Hematopoietic multipotent progenitor cell treated with erythropoietin and hydrocortisone succinate and interleukin-3 and kit ligand, for 6 days (in vitro differentiated cells): Measurements from ENCODE around the gene COA3.

Experiments
- DNase-seq: peaks from one replicate; pipeline ENCODE4 v3.0.0-alpha.2; 2015

Gene COA3

DNA sequence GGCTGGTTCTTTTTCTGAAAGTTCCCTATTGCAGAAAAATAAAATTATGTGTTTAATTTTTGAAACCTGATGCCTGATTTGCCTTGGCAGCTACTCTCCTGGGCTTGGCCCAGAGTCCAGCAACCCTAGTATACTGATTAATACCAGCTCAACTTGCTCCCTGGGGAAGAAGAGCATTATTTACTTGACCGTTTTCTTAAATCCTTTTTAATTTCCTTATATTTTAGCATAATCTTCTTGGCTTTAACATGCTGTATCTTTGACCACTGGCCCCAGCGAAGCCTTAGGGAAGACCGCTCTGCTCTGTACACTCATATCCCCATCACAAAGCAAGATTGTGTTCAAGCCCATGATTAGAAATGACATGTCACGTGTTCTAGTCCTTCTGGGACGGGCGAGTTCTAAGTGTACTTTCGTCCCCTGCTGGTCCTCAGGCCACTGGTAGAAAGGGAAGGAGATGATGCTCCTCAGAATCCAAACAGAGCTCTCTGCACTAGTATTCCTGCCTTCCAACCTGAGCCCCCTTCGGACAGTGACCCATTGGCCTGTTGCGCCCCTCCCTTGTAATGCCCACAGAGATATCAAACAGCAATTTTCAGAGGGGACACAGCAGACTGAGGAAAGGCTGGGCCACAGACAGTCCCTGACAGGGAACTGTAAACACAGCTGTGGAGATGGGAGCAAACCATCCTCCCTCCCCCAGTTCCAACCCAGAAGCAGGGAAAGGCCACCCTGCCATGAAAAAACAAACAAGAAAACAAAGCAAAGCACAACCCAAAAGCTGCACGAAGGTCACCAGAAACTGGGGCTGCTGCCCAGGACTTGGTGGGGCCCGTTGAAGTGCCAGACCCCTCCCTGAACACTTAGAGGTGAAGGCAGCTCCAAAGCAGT, 49.4 kb downstream of the COA3 start:
- DNase-seq = no peak

DNA sequence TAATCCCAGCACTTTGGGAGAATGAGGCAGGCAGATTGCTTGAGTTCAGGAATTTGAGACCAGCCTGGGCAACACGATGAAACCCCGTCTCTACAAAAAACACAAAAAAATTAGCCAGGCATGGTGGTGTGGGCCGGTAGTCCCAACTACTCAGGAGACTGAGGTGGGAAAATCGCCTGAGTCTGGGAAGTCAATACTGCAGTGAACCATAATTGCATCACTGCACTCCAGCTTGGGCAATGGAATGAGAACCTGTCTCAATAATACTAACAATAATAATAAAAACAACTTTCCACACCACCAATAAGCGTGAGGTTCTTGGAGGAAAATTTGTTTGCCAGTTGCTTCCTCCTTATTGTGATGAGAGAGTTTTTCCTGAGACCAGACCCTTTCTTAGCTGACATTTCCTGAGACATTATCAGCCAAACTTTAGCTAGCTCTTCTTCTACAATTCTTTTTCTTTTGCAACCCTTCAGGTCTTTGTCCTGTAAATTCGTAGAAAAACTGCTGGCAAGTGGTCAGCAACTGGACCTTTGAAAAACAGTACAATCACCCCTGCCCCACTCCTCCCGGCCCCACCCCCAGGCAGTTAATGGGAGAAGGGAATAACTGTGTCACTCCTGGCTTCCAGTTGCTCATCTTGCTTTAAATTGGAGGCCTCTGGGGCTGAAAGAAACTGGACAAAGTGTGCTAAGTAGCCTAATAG, 50.1 kb downstream of the COA3 start:
- DNase-seq = no peak
